ENCODE data around the gene TCEAL7.
"Not testable (repeated sequence)": the region's sequence is repeated elsewhere in the genome, so short reads cannot be mapped to it uniquely, and the experiment has no call there.

TCEAL7 gene

GRCh38 chrX:103357871-103358270 lies 27.8 kb downstream of the TCEAL7 start:
- TF ChIP-seq, protein P1, sequence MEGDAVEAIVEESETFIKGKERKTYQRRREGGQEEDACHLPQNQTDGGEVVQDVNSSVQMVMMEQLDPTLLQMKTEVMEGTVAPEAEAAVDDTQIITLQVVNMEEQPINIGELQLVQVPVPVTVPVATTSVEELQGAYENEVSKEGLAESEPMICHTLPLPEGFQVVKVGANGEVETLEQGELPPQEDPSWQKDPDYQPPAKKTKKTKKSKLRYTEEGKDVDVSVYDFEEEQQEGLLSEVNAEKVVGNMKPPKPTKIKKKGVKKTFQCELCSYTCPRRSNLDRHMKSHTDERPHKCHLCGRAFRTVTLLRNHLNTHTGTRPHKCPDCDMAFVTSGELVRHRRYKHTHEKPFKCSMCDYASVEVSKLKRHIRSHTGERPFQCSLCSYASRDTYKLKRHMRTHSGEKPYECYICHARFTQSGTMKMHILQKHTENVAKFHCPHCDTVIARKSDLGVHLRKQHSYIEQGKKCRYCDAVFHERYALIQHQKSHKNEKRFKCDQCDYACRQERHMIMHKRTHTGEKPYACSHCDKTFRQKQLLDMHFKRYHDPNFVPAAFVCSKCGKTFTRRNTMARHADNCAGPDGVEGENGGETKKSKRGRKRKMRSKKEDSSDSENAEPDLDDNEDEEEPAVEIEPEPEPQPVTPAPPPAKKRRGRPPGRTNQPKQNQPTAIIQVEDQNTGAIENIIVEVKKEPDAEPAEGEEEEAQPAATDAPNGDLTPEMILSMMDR (IDR thresholded peaks at IDR 0.05; ENCODE audit: low read depth, low read length): no peak
- peak overlapping the region; percentile 81 for H3K4me3 ChIP-seq (ENCODE audit: low read depth, low read length)

- not testable (repeated sequence) for H3K4me3 ChIP-seq (ENCODE audit: low read depth, low read length)
Observed at GRCh38 chrX:103359605-103360004, 29.6 kb downstream of the TCEAL7 start.

DNA sequence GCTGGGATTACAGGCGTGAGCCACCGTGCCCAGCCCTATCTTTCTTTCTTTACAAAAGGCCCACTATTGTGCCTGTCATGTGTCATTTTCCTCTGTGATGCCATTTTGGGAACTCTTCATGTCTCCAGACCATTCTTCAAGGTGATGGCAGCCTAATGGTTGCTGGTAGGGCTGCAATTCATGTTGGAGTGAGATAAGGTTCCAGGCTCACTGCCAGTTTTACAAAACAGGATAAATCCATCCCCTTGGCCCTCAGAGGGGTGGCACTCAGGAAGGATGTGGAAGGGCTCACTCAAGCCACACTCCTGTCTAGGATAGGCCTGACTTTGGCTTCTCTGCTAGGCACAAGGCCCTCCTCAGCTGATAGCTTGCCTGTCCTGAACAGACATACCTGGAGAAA lies 30.1 kb downstream of the TCEAL7 start:
- TF ChIP-seq, protein P1 (IDR thresholded peaks at IDR 0.05; ENCODE audit: low read depth, low read length): no peak

DNA sequence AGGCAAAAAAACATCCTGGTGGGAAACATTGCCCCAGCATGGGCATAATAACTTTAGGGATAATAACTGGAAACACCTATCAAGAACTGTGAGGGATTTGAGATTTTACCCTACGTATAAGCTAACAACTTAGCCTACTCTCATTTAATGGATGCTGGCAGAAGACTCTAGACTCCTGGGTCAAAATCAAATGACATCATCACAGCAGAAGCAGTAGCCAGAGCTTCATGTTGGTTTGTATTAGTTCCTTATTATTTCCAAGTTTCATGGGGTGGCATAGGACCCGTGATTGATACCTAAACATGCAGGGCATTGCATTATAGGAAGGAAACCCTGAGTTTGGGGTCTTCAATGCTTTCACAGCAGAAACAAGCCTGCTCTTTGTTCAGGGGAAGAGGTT lies 30.9 kb downstream of the TCEAL7 start:
- H3K4me3 ChIP-seq (ENCODE audit: low read depth, low read length): no peak overlapping the region
- TF ChIP-seq, protein P1 (IDR thresholded peaks at IDR 0.05; ENCODE audit: low read depth, low read length): no peak

More for the DNA sequence above, 30.1 kb downstream of the TCEAL7 start:
- H3K4me3 ChIP-seq (ENCODE audit: low read depth, low read length): no peak overlapping the region

DNA sequence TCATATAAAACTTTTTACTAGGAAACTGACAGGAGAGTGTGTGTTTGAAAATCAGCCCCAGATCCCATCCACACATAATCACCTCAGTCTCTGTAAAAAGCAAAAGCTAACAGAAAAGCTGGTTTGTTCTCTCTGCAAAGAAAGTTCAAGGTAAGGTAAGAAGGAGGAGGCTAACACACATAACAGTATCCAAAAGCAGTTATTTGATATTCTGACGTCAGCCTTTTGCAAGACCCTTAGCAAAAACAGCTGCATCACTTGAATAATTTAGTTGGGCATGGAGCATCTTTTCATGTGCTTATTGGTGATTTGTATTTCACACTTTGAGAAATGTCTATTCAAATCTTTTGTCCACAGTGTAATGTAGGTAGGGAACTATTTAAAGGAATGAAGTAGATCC lies 31.8 kb downstream of the TCEAL7 start:
- H3K4me3 ChIP-seq (ENCODE audit: low read depth, low read length): no peak overlapping the region
- TF ChIP-seq, protein P1 (IDR thresholded peaks at IDR 0.05; ENCODE audit: low read depth, low read length): no peak

- TF ChIP-seq, protein P1 (IDR thresholded peaks at IDR 0.05; ENCODE audit: low read depth, low read length): no peak
- H3K4me3 ChIP-seq (ENCODE audit: low read depth, low read length): no peak overlapping the region
Observed at GRCh38 chrX:103362474-103362873, 32.4 kb downstream of the TCEAL7 start.

DNA sequence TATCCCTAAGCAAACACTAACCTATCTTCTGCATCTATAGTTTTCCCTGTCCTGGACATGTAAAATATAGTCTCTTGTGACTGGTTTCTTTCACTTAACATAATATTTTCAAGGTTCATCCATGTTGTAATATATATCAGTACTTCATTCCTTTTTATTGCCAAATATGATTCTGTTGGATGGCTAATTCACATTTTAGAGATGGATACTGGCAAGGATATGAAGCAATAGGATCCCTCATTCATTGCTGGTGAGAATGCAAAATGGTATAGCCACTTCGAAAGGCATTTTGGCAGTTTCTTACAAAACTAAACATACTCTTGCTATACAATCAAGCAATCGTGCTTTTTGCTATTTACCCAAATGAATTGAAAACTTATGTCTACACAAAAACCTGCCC lies 33.0 kb downstream of the TCEAL7 start:
- no peak overlapping the region for H3K4me3 ChIP-seq (ENCODE audit: low read depth, low read length)
- TF ChIP-seq, protein P1 (IDR thresholded peaks at IDR 0.05; ENCODE audit: low read depth, low read length): no peak

DNA sequence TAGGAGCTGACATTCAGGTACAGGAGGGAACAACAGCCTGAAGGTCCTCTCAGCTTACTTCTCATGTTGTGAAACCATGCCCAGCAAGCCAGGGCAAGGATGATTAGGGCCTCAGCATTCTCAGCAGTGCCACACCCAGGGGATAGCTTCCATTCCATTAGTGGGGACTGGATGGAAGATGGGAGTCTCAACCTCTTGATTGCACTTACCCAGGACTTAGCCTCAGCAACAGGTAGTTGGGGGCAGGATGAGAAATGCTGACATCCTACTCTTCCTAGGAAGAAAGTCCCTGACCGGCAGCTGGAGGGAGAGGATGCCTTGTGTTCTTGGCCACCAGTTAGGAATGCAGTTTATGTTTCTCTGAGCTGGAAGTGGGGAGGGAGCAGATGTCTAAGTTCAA lies 37.5 kb downstream of the TCEAL7 start:
- H3K4me3 ChIP-seq (ENCODE audit: low read depth, low read length): no peak overlapping the region
- TF ChIP-seq, protein P1 (IDR thresholded peaks at IDR 0.05; ENCODE audit: low read depth, low read length): no peak

Data from WI38 (cell line).